ENCODE measurements around the gene PPP1R13L. TPM values are rescaled to one million over a fixed set of nuclear protein-coding genes. Genes with fewer than 3 reads are reported as not detected.

Gene PPP1R13L
- total RNA-seq, 4 donors from 2014 or later = 195 to 597 (median 280) TPM

- H3K4me1 ChIP-seq = peaks cover 13% of the 10 kb centered on the region
- peaks cover 66% of the 10 kb centered on the region for H3K36me3 ChIP-seq
- 84% methylated on average over 3 of the region's 3 CpGs for WGBS
- no peaks in the 10 kb centered on the region for H3K9me3 ChIP-seq
- no peak for DNase-seq (ENCODE audit: low spot score in 2 of 2)
- peaks cover 25% of the 10 kb centered on the region for H3K27me3 ChIP-seq
- H3K27ac ChIP-seq = no peak overlapping the region
- no peak for TF ChIP-seq POLR2A (IDR thresholded peaks at IDR 0.05)
- TF ChIP-seq EP300 (IDR thresholded peaks at IDR 0.05) = no peak
- no peak for TF ChIP-seq POLR2AphosphoS5 (IDR thresholded peaks at IDR 0.05)
- no peak for TF ChIP-seq CTCF (IDR thresholded peaks at IDR 0.05)
- H3K4me3 ChIP-seq = no peak overlapping the region
Measured at GRCh38 chr19:45349126-45349415, 55.8 kb downstream of the PPP1R13L start.

GRCh38 chr19:45348367-45349125 is 56.3 kb downstream of the PPP1R13L start:
- Histone ChIP-seq H3K27me3 (peaks cover 25% of the 10 kb centered on the region), H3K9me3 (no peaks in the 10 kb centered on the region), H3K36me3 (peaks cover 61% of the 10 kb centered on the region), H3K27ac (no peak overlapping the region), H3K4me3 (no peak overlapping the region), H3K4me1 (peaks cover 13% of the 10 kb centered on the region)
- DNase-seq (ENCODE audit: low spot score in 2 of 2) = no peak
- no peak for TF ChIP-seq EP300 (IDR thresholded peaks at IDR 0.05)
- WGBS = 88% methylated on average over 16 of the region's 23 CpGs

- 67% methylated on average over 2 of the region's 25 CpGs for WGBS
- peaks cover 53% of the 10 kb centered on the region for H3K36me3 ChIP-seq
- no peak for TF ChIP-seq POLR2AphosphoS5 (IDR thresholded peaks at IDR 0.05)
- TF ChIP-seq POLR2A (IDR thresholded peaks at IDR 0.05) = no peak
- no peak for TF ChIP-seq EP300 (IDR thresholded peaks at IDR 0.05)
- TF ChIP-seq CTCF (IDR thresholded peaks at IDR 0.05) = no peak
Measured at GRCh38 chr19:45347570-45348366, 57.1 kb downstream of the PPP1R13L start.

GRCh38 chr19:45346449-45346848 is 58.4 kb downstream of the PPP1R13L start:
- Histone ChIP-seq H3K9me3 (no peaks in the 10 kb centered on the region), H3K27me3 (peaks cover 25% of the 10 kb centered on the region), H3K4me3 (no peak overlapping the region), H3K36me3 (peaks cover 40% of the 10 kb centered on the region), H3K4me1 (peaks cover 20% of the 10 kb centered on the region), H3K27ac (no peak overlapping the region)
- no peak for TF ChIP-seq POLR2A (IDR thresholded peaks at IDR 0.05)
- TF ChIP-seq EP300 (IDR thresholded peaks at IDR 0.05) = no peak
- no peak for TF ChIP-seq CTCF (IDR thresholded peaks at IDR 0.05)
- no peak for DNase-seq (ENCODE audit: low spot score in 2 of 2)
- WGBS = 82% methylated on average over 13 of the region's 27 CpGs

More at GRCh38 chr19:45347570-45348366, 57.1 kb downstream of the PPP1R13L start:
- H3K4me3 ChIP-seq = no peak overlapping the region
- peaks cover 13% of the 10 kb centered on the region for H3K4me1 ChIP-seq
- H3K9me3 ChIP-seq = no peaks in the 10 kb centered on the region
- peaks cover 25% of the 10 kb centered on the region for H3K27me3 ChIP-seq
- no peak for DNase-seq (ENCODE audit: low spot score in 2 of 2)
- no peak overlapping the region for H3K27ac ChIP-seq

- WGBS = 65% methylated on average over 14 of the region's 15 CpGs
- Histone ChIP-seq H3K4me1 (peaks cover 24% of the 10 kb centered on the region), H3K27ac (peak overlapping the region; percentile 67), H3K4me3 (no peak overlapping the region), H3K27me3 (peaks cover 31% of the 10 kb centered on the region), H3K9me3 (no peaks in the 10 kb centered on the region), H3K36me3 (peaks cover 30% of the 10 kb centered on the region)
- no peak for TF ChIP-seq CTCF (IDR thresholded peaks at IDR 0.05)
- no peak for TF ChIP-seq EP300 (IDR thresholded peaks at IDR 0.05)
- no peak for TF ChIP-seq POLR2A (IDR thresholded peaks at IDR 0.05)
- TF ChIP-seq POLR2AphosphoS5 (IDR thresholded peaks at IDR 0.05) = no peak
- no peak for DNase-seq (ENCODE audit: low spot score in 2 of 2)
Measured at GRCh38 chr19:45345506-45345860, 59.4 kb downstream of the PPP1R13L start.

Data from suprapubic skin (tissue), 4 donors.